Kidney epithelial cell (primary cell): Measurements from ENCODE around the gene GPATCH8. TPM values are rescaled to one million over a fixed set of nuclear protein-coding genes. Genes with fewer than 3 reads are reported as not detected.

Experiments used
- DNase-seq: peaks from one replicate; pipeline ENCODE4 v3.0.0-alpha.2; 2010; ENCODE audit warnings: low read depth
- H3K27me3 ChIP-seq: 2 replicates; pipeline ENCODE4 v1.6.0; 2011; ENCODE audit warnings: low read length; ENCODE audit not compliant: control insufficient read depth, insufficient read depth
- H3K36me3 ChIP-seq: 2 replicates; pipeline ENCODE4 v1.5.1; 2011; ENCODE audit warnings: low read length; ENCODE audit not compliant: control insufficient read depth, insufficient read depth
- H3K4me3 ChIP-seq: 2 replicates; pipeline ENCODE4 v1.5.1; 2011; ENCODE audit warnings: low read depth, mild to moderate bottlenecking, control low read depth, low read length
- total RNA-seq: library from RNA; depleted of rRNA; stranded (reverse); fragments of >200 nt; gene quantifications from 2 replicates; pipeline ENCODE4 v1.2.3, GENCODE V29; 2015
- TF ChIP-seq, protein P1 (sequence below): IDR thresholded peaks from 2 replicates; pipeline ENCODE4 v1.5.1; 2011; ENCODE audit warnings: mild to moderate bottlenecking, moderate library complexity, low read length, control low read depth, inconsistent platforms; ENCODE audit not compliant: insufficient read depth, poor library complexity, severe bottlenecking

GPATCH8 gene
- total RNA-seq, 1 donor from 2014 or later = 34.9 TPM

DNA sequence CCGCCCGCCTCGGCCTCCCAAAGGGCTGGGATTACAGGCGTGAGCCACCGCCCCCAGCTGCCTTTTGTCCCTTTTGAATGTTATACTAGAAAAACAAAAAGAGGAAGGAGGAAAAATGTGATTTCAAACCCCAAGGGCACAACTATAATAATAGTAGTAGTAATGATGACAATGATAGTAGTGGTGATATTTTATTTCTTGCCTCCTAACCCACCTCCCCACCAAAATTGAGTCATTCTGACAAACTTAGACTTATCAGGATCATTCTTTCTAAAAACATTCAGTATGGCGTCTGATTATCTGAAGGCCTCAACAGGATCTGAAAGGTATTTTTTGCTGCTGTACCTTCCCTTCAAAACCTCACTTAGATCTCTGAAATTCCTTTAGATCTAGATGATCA is 13.6 kb downstream of the GPATCH8 start:
- Histone ChIP-seq H3K36me3 (no peaks in the 10 kb centered on the region), H3K4me3 (no peak overlapping the region), H3K27me3 (no peaks in the 10 kb centered on the region)
- TF ChIP-seq, protein P1, sequence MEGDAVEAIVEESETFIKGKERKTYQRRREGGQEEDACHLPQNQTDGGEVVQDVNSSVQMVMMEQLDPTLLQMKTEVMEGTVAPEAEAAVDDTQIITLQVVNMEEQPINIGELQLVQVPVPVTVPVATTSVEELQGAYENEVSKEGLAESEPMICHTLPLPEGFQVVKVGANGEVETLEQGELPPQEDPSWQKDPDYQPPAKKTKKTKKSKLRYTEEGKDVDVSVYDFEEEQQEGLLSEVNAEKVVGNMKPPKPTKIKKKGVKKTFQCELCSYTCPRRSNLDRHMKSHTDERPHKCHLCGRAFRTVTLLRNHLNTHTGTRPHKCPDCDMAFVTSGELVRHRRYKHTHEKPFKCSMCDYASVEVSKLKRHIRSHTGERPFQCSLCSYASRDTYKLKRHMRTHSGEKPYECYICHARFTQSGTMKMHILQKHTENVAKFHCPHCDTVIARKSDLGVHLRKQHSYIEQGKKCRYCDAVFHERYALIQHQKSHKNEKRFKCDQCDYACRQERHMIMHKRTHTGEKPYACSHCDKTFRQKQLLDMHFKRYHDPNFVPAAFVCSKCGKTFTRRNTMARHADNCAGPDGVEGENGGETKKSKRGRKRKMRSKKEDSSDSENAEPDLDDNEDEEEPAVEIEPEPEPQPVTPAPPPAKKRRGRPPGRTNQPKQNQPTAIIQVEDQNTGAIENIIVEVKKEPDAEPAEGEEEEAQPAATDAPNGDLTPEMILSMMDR = no peak
- no peak for DNase-seq

DNA sequence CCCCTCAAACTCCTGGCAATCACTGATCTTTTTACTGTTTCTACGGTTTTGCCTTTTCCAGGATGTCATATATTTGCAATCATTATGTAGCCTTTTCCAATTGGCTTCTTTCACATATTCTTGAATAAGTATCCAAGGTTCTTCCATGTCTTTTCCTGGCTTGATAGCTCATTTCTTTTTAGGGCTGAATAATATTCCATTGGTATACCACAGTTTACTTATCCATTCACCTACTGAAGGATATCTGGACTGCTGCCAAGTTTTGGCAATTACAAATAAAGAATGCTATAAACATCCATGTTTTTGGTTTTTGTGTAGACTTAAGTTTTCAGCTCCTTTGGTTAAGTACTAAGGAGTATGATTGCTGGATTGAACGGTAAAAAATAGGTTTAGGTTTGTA is 16.0 kb downstream of the GPATCH8 start:
- no peak overlapping the region for H3K4me3 ChIP-seq
- H3K27me3 ChIP-seq = no peaks in the 10 kb centered on the region
- no peak for DNase-seq
- TF ChIP-seq, protein P1 = no peak
- H3K36me3 ChIP-seq = no peaks in the 10 kb centered on the region

DNA sequence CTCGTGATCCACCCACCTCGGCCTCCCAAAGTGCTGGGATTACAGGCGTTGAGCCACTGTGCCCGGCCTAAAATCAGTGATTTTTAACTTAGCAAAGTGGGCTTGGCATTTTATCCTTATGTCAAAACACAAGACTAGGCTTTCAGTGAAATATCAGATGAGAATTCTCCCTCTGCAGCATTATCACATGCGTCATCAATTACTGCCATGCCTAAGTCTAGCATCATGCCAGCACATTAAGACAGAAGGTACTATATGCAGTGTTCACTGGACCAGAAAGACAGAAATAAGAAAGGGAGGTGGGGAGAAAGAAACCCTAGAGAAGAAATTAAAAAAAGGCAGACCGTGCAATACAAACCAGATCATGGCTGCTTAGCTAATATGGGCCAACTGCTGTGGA is 29.8 kb downstream of the GPATCH8 start:
- TF ChIP-seq, protein P1 = no peak
- Histone ChIP-seq H3K27me3 (no peaks in the 10 kb centered on the region), H3K4me3 (no peak overlapping the region), H3K36me3 (no peaks in the 10 kb centered on the region)
- DNase-seq = peak; percentile 12

DNA sequence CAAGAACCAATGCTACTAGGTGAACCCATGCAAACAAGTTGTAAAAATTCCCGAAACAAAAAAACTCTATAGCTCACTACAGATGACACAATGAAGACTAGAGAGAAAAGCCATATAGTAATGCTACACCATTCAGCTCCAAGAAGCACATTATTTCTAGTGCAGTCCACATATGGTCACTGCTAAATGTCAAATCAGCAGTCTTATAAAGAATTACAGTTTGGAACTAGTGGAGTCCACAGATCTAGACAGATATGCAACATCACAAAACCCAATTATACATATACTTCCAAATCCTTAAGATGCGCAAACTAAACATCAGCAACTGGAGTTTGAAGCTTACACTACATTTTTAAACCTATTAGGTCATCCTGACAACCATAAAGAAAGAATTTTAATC is 33.5 kb downstream of the GPATCH8 start:
- Histone ChIP-seq H3K4me3 (no peak overlapping the region), H3K36me3 (no peaks in the 10 kb centered on the region), H3K27me3 (no peaks in the 10 kb centered on the region)
- DNase-seq = no peak
- TF ChIP-seq, protein P1 = no peak

DNA sequence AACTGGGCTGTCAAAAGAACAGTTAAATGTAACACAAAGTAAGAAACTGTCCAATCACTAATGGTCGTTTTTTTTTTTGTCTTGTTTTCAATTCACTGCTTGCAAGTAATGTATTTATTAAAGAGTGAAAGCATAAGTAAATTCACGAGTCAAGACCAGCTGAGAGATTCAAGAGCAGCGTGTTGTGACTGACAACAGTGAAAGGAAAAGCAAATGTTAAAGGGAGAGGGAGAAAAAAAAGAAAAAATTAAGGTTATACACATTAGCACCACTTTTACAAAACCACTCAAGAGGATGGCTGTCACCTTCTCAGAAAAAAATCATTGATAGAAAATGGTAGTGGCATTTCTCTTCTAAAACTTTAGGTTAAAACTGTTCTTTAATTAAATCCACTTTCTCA is 36.1 kb downstream of the GPATCH8 start:
- TF ChIP-seq, protein P1 = no peak
- no peaks in the 10 kb centered on the region for H3K36me3 ChIP-seq
- H3K27me3 ChIP-seq = no peaks in the 10 kb centered on the region
- no peak overlapping the region for H3K4me3 ChIP-seq
- no peak for DNase-seq

DNA sequence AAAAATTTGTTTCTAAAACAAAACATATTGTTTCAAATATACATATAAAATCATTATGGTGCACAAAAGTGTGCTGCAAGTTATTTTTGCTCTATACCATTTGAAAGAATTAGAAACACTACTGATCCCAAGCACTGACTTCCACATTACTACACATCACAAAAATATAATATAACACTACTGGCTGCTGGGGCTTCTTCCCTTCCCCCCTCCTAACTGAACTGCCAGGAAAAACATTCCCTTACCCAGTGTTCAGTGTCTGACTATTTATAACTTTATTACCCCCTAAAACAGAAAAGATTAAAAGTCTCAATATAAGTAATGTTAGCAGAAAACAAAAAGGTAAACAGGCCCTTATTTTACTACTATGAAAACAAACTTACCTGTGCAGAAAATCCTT is 36.9 kb downstream of the GPATCH8 start:
- DNase-seq = no peak
- H3K4me3 ChIP-seq = no peak overlapping the region
- H3K27me3 ChIP-seq = no peaks in the 10 kb centered on the region
- H3K36me3 ChIP-seq = no peaks in the 10 kb centered on the region
- TF ChIP-seq, protein P1 = no peak
